GM12878 (cell line): ENCODE data around the gene KIF21A. TPM values are rescaled to one million over a fixed set of nuclear protein-coding genes. Genes with fewer than 3 reads are reported as not detected.

ENCODE experiments used
- ATAC-seq: fragments of 200-7000 bp; cut with Tn5 transposase; 3 replicates; pipeline ENCODE4 v1.9.1; 2020; ENCODE audit warnings: mild to moderate bottlenecking, moderate library complexity
- BruUV-seq: library from RNA; stranded (reverse); fragments of 400-500 nt; replicated peaks from 2 replicates; lab custom pipeline; 2021; lab: Mats Ljungman, UMichigan
- CTCF ChIA-PET: fragments of 300-600 bp; sonication (Branson Sonifier 250); formaldehyde crosslinking; extraction: SDS; loops from one replicate; lab custom pipeline; 2021; ENCODE audit warnings: inconsistent platforms; lab: Yijun Ruan, JAX
- POLR2A ChIA-PET: fragments of 350-600 bp; formaldehyde crosslinking; extraction: SDS; loops from one replicate; lab custom pipeline; 2021; ENCODE audit warnings: inconsistent platforms; lab: Charles Lee
- RAD21 ChIA-PET: fragments of 300-600 bp; sonication (Branson Sonifier 250); formaldehyde crosslinking; loops from one replicate; lab custom pipeline; 2023; ENCODE audit warnings: antibody characterized with exemption; ENCODE audit not compliant: unreplicated experiment; lab: Charles Lee
- SMC1A ChIA-PET: fragments of 300-600 bp; sonication (Branson Sonifier 250); formaldehyde crosslinking; loops from one replicate; lab custom pipeline; 2023; ENCODE audit not compliant: unreplicated experiment, uncharacterized antibody; lab: Charles Lee
- DNase-seq: peaks from one replicate; pipeline ENCODE4 v3.0.0-alpha.2; 2011; ENCODE audit warnings: low read depth, low spot score
- FAIRE-seq: peaks from 3 replicates; lab custom pipeline; 2011; peaks lifted over from hg19 to GRCh38; lab: Jason Lieb, UNC
- H2AFZ ChIP-seq: 2 replicates; pipeline ENCODE4 v1.6.0; 2011; ENCODE audit warnings: low read depth, low read length, control low read depth; ENCODE audit not compliant: control insufficient read depth
- H3K27ac ChIP-seq: 2 replicates; pipeline ENCODE4 v1.5.1; 2011; ENCODE audit warnings: control low read depth; ENCODE audit not compliant: control insufficient read depth, insufficient read depth
- H3K27me3 ChIP-seq, 2 experiments: replicated peaks in 1 of 2; 2 replicates each; pipeline versions ENCODE4 v1.6.0 to v1.6.1; 2011; ENCODE audit warnings: low read length in 1 of 2; ENCODE audit not compliant: control insufficient read depth in 2 of 2, insufficient read depth in 2 of 2
- H3K36me3 ChIP-seq, 2 experiments: 2 replicates each; pipeline ENCODE4 v1.5.1; 2011; ENCODE audit warnings: low read length in 1 of 2; ENCODE audit not compliant: control insufficient read depth in 2 of 2, insufficient read depth in 2 of 2
- H3K4me1 ChIP-seq: 2 replicates; pipeline ENCODE4 v1.6.1; 2011; ENCODE audit warnings: mild to moderate bottlenecking, low read length, moderate library complexity, mixed read lengths; ENCODE audit not compliant: control insufficient read depth, insufficient read depth
- H3K4me2 ChIP-seq: 2 replicates; pipeline ENCODE4 v1.6.0; 2011; ENCODE audit warnings: control low read depth; ENCODE audit not compliant: control insufficient read depth, insufficient read depth
- H3K4me3 ChIP-seq: fragments of 200-600 bp; sonication (generic); 2 replicates; pipeline ENCODE4 v1.5.1; 2016
- H3K79me2 ChIP-seq: 2 replicates; pipeline ENCODE4 v1.6.0; 2011; ENCODE audit warnings: low read length; ENCODE audit not compliant: control insufficient read depth, insufficient read depth
- H3K9ac ChIP-seq: 2 replicates; pipeline ENCODE4 v1.8.0; 2011; ENCODE audit warnings: low read length, control low read depth, mixed read lengths; ENCODE audit not compliant: control insufficient read depth, insufficient read depth
- H3K9me3 ChIP-seq: replicated peaks from 3 replicates; pipeline ENCODE4 v1.5.1; 2011; ENCODE audit warnings: mild to moderate bottlenecking, low read length; ENCODE audit not compliant: control insufficient read depth, insufficient read depth
- H4K20me1 ChIP-seq: 2 replicates; pipeline ENCODE4 v1.6.0; 2011; ENCODE audit not compliant: control insufficient read depth, insufficient read depth
- BMI1 ChIP-seq: fragments of 450-650 bp; IDR thresholded peaks from 2 replicates; pipeline ENCODE4 v1.6.1; 2016; ENCODE audit warnings: mild to moderate bottlenecking, moderate library complexity, borderline replicate concordance
- GABPA ChIP-seq: IDR thresholded peaks from 2 replicates; pipeline ENCODE4 v1.6.1; 2014; ENCODE audit warnings: antibody characterized with exemption, low read depth, mild to moderate bottlenecking, inconsistent platforms
- HSF1 ChIP-seq: fragments of 150-350 bp; IDR thresholded peaks from 2 replicates; pipeline ENCODE4 v1.6.1; 2014; ENCODE audit warnings: mild to moderate bottlenecking, low read depth, low read length
- KDM1A ChIP-seq: fragments of 200-600 bp; sonication (generic); IDR thresholded peaks from 2 replicates; pipeline ENCODE4 v1.6.1; 2016; ENCODE audit warnings: borderline replicate concordance
- NR2C2 ChIP-seq: IDR thresholded peaks from 2 replicates; pipeline ENCODE4 v1.6.1; 2011; ENCODE audit warnings: borderline replicate concordance, low read depth; ENCODE audit not compliant: control insufficient read depth, insufficient read length
- NRF1 ChIP-seq: conservative IDR thresholded peaks from 2 replicates; pipeline ENCODE4 v1.6.1; 2011; ENCODE audit warnings: mild to moderate bottlenecking, low read depth, low read length, improper control_type of control experiment
- PKNOX1 ChIP-seq: fragments of 450-650 bp; IDR thresholded peaks from 2 replicates; pipeline ENCODE4 v1.6.1; 2016; ENCODE audit warnings: mild to moderate bottlenecking
- RBBP5 ChIP-seq: fragments of 200-600 bp; sonication (generic); conservative IDR thresholded peaks from 2 replicates; pipeline ENCODE4 v1.6.1; 2016
- RUNX3 ChIP-seq: IDR thresholded peaks from 2 replicates; pipeline ENCODE4 v1.6.1; 2012; ENCODE audit warnings: low read length, inconsistent platforms
- SREBF1 ChIP-seq: IDR thresholded peaks from 2 replicates; pipeline ENCODE4 v1.6.1; 2012; ENCODE audit warnings: mild to moderate bottlenecking, low read length
- TBL1XR1 ChIP-seq: IDR thresholded peaks from 2 replicates; pipeline ENCODE4 v1.6.1; 2012; ENCODE audit warnings: low read depth, low read length, improper control_type of control experiment
- ZZZ3 ChIP-seq: IDR thresholded peaks from 2 replicates; pipeline ENCODE4 v1.6.1; 2011; ENCODE audit warnings: low read depth; ENCODE audit not compliant: control insufficient read depth, insufficient read length
- WGBS: methylation state at CpG from one replicate; pipeline ENCODE4 v1.1.6; 2016; ENCODE audit warnings: low lambda C conversion rate; ENCODE audit not compliant: insufficient replicate concordance, insufficient coverage; ENCODE audit errors: missing lambda C conversion rate; 5-methylcytosine and 5-hydroxymethylcytosine counted together
- in situ Hi-C: fragments of 300-500 bp; cut with MboI; formaldehyde crosslinking; loops from 9 replicates; pipeline ENCODE4 v1.14.3; 2018; ENCODE audit warnings: mixed read lengths
- intact Hi-C: fragments of 100-400 bp; cut with micrococcal nuclease; formaldehyde crosslinking; loops from one replicate; pipeline ENCODE4 v1.14.2; 2022; ENCODE audit not compliant: unreplicated experiment
- polyA plus RNA-seq, 11 experiments: library from polyadenylated mRNA; depleted of rRNA in 4 of 11; unstranded in 6 of 11; stranded (reverse) in 5 of 11; fragments of >200 nt; fragmentation: Nextera tagmentation in 4 of 11; fragmentation: Illumina TruSeq in 1 of 11; extraction: Ambion mirVana in 4 of 11; extraction: Trizol in 1 of 11; gene quantifications; 1 replicate in 1 of 11; 2 replicates in 10 of 11; pipeline versions ENCODE4 v1.2.1 to v1.2.3, GENCODE V29; 2011 to 2016; ENCODE audit warnings: inconsistent platforms in 2 of 11, missing spikeins in 2 of 11, low read depth in 1 of 11
- total RNA-seq, 4 experiments: library from RNA; depleted of rRNA in 3 of 4; stranded (reverse); fragments of >200 nt in 3 of 4; fragmentation: Illumina TruSeq in 1 of 4; extraction: Trizol in 1 of 4; gene quantifications; 2 replicates each; pipeline versions ENCODE4 v1.2.1 to v1.2.3, GENCODE V29; 2013 to 2021

The KIF21A gene
- total and polyA plus RNA-seq, 10 of the 15 experiments (the other 5 are each of a cell fraction or from before 2014, with no cell fraction given): 21.3 to 42.1 (median 24.5) TPM

DNA sequence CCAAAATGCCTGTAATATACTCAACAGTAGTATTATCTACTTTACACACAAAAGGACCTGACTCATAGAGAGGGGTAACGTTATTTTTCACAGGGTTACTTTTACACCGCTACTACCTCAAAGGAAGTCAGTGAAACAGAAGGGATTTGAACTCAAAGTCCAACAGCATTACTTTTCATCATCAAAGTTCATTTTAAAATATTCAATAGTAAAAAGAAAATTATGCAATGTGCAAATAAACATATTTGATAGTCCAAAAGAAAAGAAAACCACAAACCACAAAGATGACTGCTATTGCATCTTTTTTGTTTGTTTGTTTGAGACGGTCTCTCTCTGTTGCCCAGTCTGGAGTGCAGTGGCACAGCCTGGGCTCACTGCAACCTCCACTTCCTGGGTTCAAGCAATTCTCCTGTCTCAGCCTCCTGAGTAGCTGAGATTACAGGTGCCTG lies 15.5 kb downstream of the KIF21A start:
- RAD21 ChIA-PET: interaction anchor here (1.2 kb wide), 1 partner anchor 11 kb away, joined by 3 read pairs; no protein-coding TSS in a partner anchor
- Histone ChIP-seq H4K20me1 (no peaks in the 10 kb centered on the region), H3K4me1 (no peaks in the 10 kb centered on the region), H3K79me2 (no peaks in the 10 kb centered on the region; the same call in none of the 2 replicates), H3K4me2 (no peak overlapping the region), H3K4me3 (no peak overlapping the region), H3K9me3 (no peaks in the 10 kb centered on the region), H2AFZ (no peak overlapping the region), H3K27me3 (no peaks in the 10 kb centered on the region), H3K36me3 (no peaks in the 10 kb centered on the region), H3K27ac (no peak overlapping the region), H3K9ac (no peak overlapping the region)
- SMC1A ChIA-PET: interaction anchor here (0.9 to 1.0 kb wide), 3 partner anchors 19 to 28 kb away, joined by 3 read pairs; no protein-coding TSS in a partner anchor
- DNase-seq (no peak), FAIRE-seq (no peak), ATAC-seq (no peak)
- in situ Hi-C loops: loop anchor here (25.0 kb wide), 3 partner anchors 90 to 740 kb away; no protein-coding TSS in a partner anchor
- TF ChIP-seq HSF1 (no peak), RUNX3 (peak; percentile 30; the same call in 1 of the 2 replicates)
- POLR2A ChIA-PET: interaction anchor here (0.7 to 1.2 kb wide), 2 partner anchors 9 to 50 kb away, joined by 3 to 9 read pairs; no protein-coding TSS in a partner anchor
- 69% methylated on average over 3 of the region's 3 CpGs for WGBS
- CTCF ChIA-PET: interaction anchor here (0.6 to 0.8 kb wide), 4 partner anchors 21 to 156 kb away, joined by 3 to 5 read pairs (median 4); no protein-coding TSS in a partner anchor
- BruUV-seq: no TSS peak
- intact Hi-C loops: no loop called here

DNA sequence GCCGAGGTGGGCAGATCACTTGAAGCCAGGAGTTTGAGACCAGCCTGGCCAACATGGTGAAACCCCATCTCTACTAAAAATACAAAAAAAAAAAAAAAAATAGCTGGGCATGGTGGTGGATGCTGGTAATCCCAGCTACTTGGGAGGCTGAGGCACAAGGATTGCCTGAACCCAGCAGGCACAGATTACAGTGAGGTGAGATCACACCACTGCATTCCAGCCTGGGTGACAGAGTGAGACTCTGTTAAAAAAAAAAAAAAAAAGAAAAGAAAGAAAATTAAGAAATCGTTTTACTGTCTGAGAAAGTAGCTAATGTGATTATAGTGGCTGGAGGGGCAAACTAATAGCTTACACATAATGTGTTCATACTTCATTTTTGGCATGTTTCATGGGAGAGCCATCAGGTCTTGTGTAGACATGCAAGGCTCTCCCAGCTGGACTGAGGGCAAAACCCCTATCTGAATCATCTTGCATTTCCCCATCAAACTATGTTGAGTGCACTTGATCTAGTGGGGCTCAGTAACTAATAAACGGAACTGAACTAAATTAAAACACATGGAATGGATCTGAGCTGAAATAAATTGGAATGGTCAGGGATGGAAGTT lies 16.2 kb downstream of the KIF21A start:
- no peak overlapping the region for H3K4me2 ChIP-seq
- DNase-seq: no peak
- ChIA-PET CTCF (interaction anchor here (0.6 to 1.4 kb wide), 4 partner anchors 17 to 155 kb away, joined by 4 to 5 read pairs (median 4); partner anchors contain the start of gene KIF21A), POLR2A (interaction anchor here (0.7 to 1.2 kb wide), 2 partner anchors 10 to 50 kb away, joined by 3 to 9 read pairs; no protein-coding TSS in a partner anchor)
- WGBS: 82% methylated on average over 3 of the region's 3 CpGs
- no peaks in the 10 kb centered on the region for H3K4me1 ChIP-seq
- no peaks in the 10 kb centered on the region for H3K27me3 ChIP-seq
- no peaks in the 10 kb centered on the region for H3K36me3 ChIP-seq
- in situ Hi-C loops: loop anchor here (25.0 kb wide), 3 partner anchors 89 to 739 kb away; no protein-coding TSS in a partner anchor
- H4K20me1 ChIP-seq: no peaks in the 10 kb centered on the region
- no peak overlapping the region for H3K27ac ChIP-seq
- no peak overlapping the region for H3K9ac ChIP-seq
- no TSS peak for BruUV-seq
- H3K79me2 ChIP-seq: peaks cover 2% of the 10 kb centered on the region
- ATAC-seq: no peak
- no peaks in the 10 kb centered on the region; the same call in 1 of the 3 replicates for H3K9me3 ChIP-seq
- H2AFZ ChIP-seq: no peak overlapping the region
- H3K4me3 ChIP-seq: no peak overlapping the region
- TF ChIP-seq NR2C2 (no peak), KDM1A (no peak), PKNOX1 (no peak), GABPA (no peak), TBL1XR1 (no peak), SREBF1 (no peak), RBBP5 (no peak), NRF1 (no peak), BMI1 (no peak), ZZZ3 (no peak)
- TF ChIP-seq, all 136 proteins: peak for 0
- no peak for FAIRE-seq
- RAD21 ChIA-PET: interaction anchor here (1.2 kb wide), 1 partner anchor 12 kb away, joined by 3 read pairs; no protein-coding TSS in a partner anchor
- SMC1A ChIA-PET: interaction anchor here (1.0 to 1.6 kb wide), 2 partner anchors 18 to 40 kb away, joined by 3 to 4 read pairs; no protein-coding TSS in a partner anchor
- intact Hi-C loops: no loop called here
